HFF-Myc (cell line): Measurements from ENCODE around the gene NNT.
"Not testable (repeated sequence)": the region's sequence is repeated elsewhere in the genome, so short reads cannot be mapped to it uniquely, and the experiment has no call there.

Experiments used
- DNase-seq: peaks from one replicate; pipeline ENCODE4 v3.0.0-alpha.2; 2011; ENCODE audit warnings: low read depth; ENCODE audit errors: extremely low read depth
- H3K4me3 ChIP-seq: replicated peaks from 2 replicates; pipeline ENCODE4 v1.5.1; 2011; ENCODE audit warnings: low read depth, mild to moderate bottlenecking, control low read depth, low read length
- TF ChIP-seq, protein P1 (sequence below): IDR thresholded peaks from 2 replicates; pipeline ENCODE4 v1.5.1; 2012; ENCODE audit warnings: mild to moderate bottlenecking, low read depth, low read length, control low read depth; ENCODE audit errors: missing control alignments

Gene NNT

DNA sequence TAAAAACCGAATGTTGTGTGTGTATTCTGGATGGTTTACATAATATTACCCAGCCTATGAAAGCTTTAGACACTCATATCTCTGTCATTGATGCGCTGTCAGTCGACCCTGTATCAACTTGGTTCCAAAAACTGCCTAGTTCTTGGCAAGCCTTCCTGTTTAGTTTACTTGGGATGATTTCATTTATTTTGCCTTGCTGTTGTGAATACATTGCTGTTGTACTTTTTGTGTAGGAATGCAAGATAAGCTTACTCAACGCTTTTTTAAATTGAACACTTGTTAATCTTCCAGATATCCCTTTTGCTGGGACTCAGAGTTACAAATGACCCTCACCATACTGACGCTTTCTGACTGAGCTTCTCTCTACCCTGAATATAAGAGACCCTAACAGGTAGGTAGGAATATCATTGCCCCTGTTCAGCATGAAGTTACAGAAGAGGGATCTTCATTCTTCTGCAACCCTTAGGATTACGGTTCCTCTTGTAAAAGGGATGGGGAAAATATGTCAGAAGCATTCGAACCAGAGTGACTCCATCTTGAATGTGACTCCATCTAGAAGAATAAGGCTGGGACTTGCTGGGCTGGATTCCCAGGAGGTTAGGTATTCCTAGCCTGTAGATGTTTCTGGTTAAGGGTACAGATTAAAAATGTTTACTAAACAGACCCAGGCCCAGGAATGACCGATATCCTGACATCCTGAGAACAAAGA is 32.4 kb upstream of the NNT start:
- no peak for DNase-seq
- TF ChIP-seq, protein P1, sequence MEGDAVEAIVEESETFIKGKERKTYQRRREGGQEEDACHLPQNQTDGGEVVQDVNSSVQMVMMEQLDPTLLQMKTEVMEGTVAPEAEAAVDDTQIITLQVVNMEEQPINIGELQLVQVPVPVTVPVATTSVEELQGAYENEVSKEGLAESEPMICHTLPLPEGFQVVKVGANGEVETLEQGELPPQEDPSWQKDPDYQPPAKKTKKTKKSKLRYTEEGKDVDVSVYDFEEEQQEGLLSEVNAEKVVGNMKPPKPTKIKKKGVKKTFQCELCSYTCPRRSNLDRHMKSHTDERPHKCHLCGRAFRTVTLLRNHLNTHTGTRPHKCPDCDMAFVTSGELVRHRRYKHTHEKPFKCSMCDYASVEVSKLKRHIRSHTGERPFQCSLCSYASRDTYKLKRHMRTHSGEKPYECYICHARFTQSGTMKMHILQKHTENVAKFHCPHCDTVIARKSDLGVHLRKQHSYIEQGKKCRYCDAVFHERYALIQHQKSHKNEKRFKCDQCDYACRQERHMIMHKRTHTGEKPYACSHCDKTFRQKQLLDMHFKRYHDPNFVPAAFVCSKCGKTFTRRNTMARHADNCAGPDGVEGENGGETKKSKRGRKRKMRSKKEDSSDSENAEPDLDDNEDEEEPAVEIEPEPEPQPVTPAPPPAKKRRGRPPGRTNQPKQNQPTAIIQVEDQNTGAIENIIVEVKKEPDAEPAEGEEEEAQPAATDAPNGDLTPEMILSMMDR: no peak
- no peak overlapping the region for H3K4me3 ChIP-seq

GRCh38 chr5:43571237-43571636 is 31.7 kb upstream of the NNT start:
- no peak overlapping the region for H3K4me3 ChIP-seq
- no peak for DNase-seq
- TF ChIP-seq, protein P1: no peak

- DNase-seq: no peak
- TF ChIP-seq, protein P1: no peak
- no peak overlapping the region for H3K4me3 ChIP-seq
Observed at GRCh38 chr5:43572357-43572756, 30.6 kb upstream of the NNT start.

DNA sequence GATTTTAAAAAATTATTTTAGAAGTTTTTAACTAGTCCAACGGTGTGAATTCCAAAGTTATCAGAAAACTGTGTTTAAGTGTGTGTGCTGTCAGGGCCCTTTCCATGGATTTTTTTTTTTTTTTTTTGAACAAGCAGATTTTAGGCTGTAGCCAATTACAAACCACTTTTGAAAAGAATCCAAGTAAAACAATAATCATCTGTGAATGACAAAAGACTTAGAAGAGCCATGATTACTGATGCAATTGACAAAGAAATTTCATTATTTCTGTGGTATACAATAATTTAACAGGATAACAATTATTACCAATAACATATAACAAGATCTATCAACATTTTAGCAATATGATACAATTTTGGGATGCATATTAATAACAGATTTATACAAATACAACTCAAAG is 29.9 kb upstream of the NNT start:
- no peak for DNase-seq
- H3K4me3 ChIP-seq: no peak overlapping the region
- TF ChIP-seq, protein P1: no peak

GRCh38 chr5:43580402-43581210 is 22.4 kb upstream of the NNT start:
- not testable (repeated sequence) for H3K4me3 ChIP-seq, DNase-seq

DNA sequence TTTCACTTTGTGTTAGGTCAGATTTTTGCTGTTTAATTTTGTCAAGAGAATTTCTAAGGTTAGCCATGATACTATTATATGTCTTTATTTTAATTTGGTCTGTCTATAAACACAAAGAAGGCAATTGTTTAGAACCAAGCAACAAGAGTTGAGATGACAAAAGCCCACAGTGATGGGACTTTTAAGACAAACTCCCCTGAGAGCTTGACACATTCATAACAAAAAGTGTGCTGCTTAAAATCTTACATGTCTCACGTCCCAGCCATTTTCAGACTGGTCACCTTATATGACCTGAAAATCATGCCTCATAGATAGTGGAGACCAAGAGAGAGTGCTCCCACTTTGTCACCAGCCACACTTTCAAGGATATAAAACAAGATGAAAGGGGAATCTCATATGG is 21.6 kb upstream of the NNT start:
- H3K4me3 ChIP-seq: no peak overlapping the region
- DNase-seq: no peak
- TF ChIP-seq, protein P1: no peak
